ENCODE results near the gene E2F8.

- no peak for TF ChIP-seq JUN (IDR thresholded peaks at IDR 0.05)
- TF ChIP-seq, protein P1, sequence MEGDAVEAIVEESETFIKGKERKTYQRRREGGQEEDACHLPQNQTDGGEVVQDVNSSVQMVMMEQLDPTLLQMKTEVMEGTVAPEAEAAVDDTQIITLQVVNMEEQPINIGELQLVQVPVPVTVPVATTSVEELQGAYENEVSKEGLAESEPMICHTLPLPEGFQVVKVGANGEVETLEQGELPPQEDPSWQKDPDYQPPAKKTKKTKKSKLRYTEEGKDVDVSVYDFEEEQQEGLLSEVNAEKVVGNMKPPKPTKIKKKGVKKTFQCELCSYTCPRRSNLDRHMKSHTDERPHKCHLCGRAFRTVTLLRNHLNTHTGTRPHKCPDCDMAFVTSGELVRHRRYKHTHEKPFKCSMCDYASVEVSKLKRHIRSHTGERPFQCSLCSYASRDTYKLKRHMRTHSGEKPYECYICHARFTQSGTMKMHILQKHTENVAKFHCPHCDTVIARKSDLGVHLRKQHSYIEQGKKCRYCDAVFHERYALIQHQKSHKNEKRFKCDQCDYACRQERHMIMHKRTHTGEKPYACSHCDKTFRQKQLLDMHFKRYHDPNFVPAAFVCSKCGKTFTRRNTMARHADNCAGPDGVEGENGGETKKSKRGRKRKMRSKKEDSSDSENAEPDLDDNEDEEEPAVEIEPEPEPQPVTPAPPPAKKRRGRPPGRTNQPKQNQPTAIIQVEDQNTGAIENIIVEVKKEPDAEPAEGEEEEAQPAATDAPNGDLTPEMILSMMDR (IDR thresholded peaks at IDR 0.05) = no peak
- TF ChIP-seq, protein P2, sequence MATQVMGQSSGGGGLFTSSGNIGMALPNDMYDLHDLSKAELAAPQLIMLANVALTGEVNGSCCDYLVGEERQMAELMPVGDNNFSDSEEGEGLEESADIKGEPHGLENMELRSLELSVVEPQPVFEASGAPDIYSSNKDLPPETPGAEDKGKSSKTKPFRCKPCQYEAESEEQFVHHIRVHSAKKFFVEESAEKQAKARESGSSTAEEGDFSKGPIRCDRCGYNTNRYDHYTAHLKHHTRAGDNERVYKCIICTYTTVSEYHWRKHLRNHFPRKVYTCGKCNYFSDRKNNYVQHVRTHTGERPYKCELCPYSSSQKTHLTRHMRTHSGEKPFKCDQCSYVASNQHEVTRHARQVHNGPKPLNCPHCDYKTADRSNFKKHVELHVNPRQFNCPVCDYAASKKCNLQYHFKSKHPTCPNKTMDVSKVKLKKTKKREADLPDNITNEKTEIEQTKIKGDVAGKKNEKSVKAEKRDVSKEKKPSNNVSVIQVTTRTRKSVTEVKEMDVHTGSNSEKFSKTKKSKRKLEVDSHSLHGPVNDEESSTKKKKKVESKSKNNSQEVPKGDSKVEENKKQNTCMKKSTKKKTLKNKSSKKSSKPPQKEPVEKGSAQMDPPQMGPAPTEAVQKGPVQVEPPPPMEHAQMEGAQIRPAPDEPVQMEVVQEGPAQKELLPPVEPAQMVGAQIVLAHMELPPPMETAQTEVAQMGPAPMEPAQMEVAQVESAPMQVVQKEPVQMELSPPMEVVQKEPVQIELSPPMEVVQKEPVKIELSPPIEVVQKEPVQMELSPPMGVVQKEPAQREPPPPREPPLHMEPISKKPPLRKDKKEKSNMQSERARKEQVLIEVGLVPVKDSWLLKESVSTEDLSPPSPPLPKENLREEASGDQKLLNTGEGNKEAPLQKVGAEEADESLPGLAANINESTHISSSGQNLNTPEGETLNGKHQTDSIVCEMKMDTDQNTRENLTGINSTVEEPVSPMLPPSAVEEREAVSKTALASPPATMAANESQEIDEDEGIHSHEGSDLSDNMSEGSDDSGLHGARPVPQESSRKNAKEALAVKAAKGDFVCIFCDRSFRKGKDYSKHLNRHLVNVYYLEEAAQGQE (IDR thresholded peaks at IDR 0.05) = no peak
- TF ChIP-seq FOSL2 (IDR thresholded peaks at IDR 0.05) = no peak
- TF ChIP-seq FOSL2 (CRISPR knock-in tag; IDR thresholded peaks at IDR 0.05) = no peak
These were observed 15.6 kb downstream of the E2F8 start for GRCh38 chr11:19225123-19225522.
